T-helper 1 cell treated with Interleukin-12 subunit alpha and Interleukin-12 subunit beta and Interleukin-4 antibody, amounts not matched to agents 30 μg/mL and 1 μg/mL, for 36 hours (primary cell): ENCODE results near the gene LRP1B.

Source experiments
- H3K27ac Mint-ChIP-seq: one replicate; pipeline ENCODE4 v1.8.0; 2021; ENCODE audit warnings: mild to moderate bottlenecking, mixed read lengths
- H3K27me3 Mint-ChIP-seq: one replicate; pipeline ENCODE4 v1.8.0; 2021; ENCODE audit warnings: low read depth, mixed read lengths
- H3K36me3 Mint-ChIP-seq: one replicate; pipeline ENCODE4 v1.8.0; 2021; ENCODE audit warnings: low read depth, mixed read lengths
- H3K4me1 Mint-ChIP-seq: one replicate; pipeline ENCODE4 v1.8.0; 2021; ENCODE audit warnings: low read depth, mixed read lengths
- H3K4me3 Mint-ChIP-seq: one replicate; pipeline ENCODE4 v1.8.0; 2021; ENCODE audit warnings: mild to moderate bottlenecking, moderate library complexity, mixed read lengths
- H3K9me3 Mint-ChIP-seq: one replicate; pipeline ENCODE4 v1.8.0; 2021; ENCODE audit warnings: mixed read lengths

Gene LRP1B

DNA sequence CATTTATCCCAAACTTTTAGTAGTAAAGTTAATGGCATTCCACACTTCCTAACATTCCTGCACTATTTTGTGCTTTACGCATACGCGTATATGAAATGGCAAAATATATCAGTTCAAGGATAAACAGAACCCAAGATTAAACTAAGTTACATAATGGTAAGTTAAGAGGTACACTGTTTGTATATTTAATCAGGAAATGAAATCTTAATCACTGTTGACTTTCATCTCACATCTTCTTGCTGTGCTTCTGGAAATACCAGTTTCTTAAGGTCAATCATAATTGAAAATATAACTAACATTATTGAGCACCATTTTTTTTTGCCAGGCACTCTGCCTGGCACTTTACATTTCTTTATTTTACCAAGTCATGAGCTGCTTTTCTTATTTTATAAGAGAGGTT lies 565.2 kb downstream of the LRP1B start:
- Mint-ChIP-seq H3K36me3 (no peaks in the 10 kb centered on the region), H3K4me3 (no peak overlapping the region), H3K9me3 (no peaks in the 10 kb centered on the region), H3K4me1 (no peaks in the 10 kb centered on the region), H3K27me3 (no peaks in the 10 kb centered on the region), H3K27ac (no peak overlapping the region)

DNA sequence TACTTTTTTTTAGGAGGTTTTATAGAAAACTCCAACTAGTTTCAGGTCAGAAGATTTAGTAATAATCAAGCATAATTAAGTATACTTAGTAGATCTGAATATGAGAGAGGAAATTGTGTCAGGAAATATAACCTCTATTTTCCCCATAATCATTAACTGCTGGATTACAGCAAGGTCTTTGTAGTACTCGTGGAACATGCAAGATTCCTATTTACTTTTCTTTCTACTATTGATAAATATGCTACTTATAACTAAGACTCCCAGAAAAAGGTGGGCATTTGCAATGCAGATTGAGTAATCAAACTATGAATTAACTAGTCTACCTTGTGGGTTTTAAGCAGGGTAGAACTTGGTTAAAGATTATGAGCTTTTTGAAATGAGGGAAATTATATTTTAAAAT lies 570.1 kb downstream of the LRP1B start:
- Mint-ChIP-seq H3K4me3 (no peak overlapping the region), H3K4me1 (no peaks in the 10 kb centered on the region), H3K36me3 (no peaks in the 10 kb centered on the region), H3K9me3 (no peaks in the 10 kb centered on the region), H3K27me3 (no peaks in the 10 kb centered on the region), H3K27ac (no peak overlapping the region)

DNA sequence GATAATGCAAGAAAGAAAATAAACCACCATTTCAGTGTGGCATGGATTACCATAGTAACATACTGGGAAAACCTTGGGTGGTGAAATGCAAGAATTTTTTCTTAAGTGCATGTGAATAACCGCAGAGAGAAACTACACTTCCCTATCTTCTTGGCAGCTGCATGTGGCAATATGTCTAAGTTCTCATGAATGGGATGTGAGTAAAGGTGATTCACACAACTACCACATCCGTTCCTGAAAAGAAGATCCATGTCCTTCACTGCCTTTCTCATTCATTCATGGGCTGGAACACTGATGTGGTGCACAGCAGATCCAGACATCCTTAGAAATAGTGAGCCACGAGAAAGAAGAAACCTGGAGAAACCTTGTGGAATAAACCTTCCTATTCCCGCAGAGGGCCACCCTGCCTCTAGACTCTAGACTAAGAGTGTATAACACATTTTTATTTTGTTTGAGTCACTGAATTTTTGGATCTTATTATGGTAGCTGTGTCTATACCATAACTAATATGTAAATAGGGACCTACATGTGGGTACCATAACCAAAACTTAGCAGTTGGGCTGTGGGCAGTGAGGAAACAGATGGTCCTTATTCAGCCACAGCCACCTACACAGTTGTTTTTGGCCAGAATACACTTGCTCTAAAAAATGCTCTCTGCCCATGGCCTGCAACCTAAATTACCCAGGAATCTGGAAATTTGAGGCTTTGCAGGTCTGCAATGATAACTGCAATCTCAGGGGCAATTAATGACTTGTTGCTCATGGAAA lies 573.3 kb downstream of the LRP1B start:
- H3K4me1 Mint-ChIP-seq, result no peaks in the 10 kb centered on the region
- H3K27me3 Mint-ChIP-seq, result no peaks in the 10 kb centered on the region
- H3K4me3 Mint-ChIP-seq, result no peak overlapping the region

DNA sequence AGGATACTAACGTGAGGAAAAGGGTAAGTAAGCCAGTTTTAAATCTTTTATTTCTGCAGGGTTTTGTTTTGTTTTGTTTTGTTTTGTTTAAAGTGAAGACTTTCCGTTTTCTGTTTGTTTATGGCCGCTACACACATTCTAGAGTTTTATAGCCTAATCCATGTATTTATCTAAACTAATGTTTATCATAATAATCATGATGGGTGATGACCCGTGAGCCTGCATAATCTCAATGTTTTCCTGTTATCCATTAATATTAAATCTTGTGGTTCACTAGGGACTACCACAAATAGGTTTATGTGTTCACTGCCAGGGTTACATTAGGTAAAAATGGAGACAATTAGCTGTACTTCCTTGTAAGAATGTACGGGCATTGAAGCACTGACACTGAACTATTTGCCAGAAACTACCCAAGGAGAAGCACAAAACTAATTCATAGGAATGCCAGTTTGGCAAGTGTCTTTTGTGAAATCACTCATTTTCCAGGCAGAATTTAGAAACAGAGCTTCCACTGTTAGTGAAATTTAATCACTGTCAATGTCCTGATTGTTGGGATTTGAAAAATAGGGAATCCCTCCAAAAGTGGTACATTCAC lies 574.8 kb downstream of the LRP1B start:
- H3K4me3 Mint-ChIP-seq, result no peak overlapping the region
- H3K9me3 Mint-ChIP-seq, result no peaks in the 10 kb centered on the region
- H3K27ac Mint-ChIP-seq, result no peak overlapping the region
- no peaks in the 10 kb centered on the region for H3K36me3 Mint-ChIP-seq
- H3K4me1 Mint-ChIP-seq, result no peaks in the 10 kb centered on the region
- H3K27me3 Mint-ChIP-seq, result no peaks in the 10 kb centered on the region

More for the DNA sequence above, 573.3 kb downstream of the LRP1B start:
- Mint-ChIP-seq H3K36me3 (no peaks in the 10 kb centered on the region), H3K9me3 (no peaks in the 10 kb centered on the region), H3K27ac (no peak overlapping the region)

DNA sequence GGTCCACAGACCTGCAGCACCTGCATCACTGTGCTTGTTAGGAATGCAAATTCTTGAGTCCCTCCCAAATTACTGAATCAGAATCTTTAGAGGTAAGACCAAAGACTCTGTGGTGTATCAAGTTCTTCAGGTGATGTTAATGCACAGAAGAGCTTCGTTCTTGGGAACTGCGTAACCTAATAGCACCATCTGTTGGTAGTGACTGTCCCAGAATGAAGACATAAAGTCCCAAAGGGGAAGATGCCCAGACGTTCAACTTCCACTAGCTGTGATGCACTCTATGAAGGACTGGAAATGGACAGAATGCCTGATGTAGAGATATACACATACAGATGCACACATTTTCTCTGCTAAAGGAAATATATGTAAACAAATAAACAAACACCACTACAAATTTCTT lies 576.0 kb downstream of the LRP1B start:
- Mint-ChIP-seq H3K27ac (no peak overlapping the region), H3K36me3 (no peaks in the 10 kb centered on the region), H3K9me3 (no peaks in the 10 kb centered on the region), H3K27me3 (no peaks in the 10 kb centered on the region), H3K4me3 (no peak overlapping the region), H3K4me1 (no peaks in the 10 kb centered on the region)

DNA sequence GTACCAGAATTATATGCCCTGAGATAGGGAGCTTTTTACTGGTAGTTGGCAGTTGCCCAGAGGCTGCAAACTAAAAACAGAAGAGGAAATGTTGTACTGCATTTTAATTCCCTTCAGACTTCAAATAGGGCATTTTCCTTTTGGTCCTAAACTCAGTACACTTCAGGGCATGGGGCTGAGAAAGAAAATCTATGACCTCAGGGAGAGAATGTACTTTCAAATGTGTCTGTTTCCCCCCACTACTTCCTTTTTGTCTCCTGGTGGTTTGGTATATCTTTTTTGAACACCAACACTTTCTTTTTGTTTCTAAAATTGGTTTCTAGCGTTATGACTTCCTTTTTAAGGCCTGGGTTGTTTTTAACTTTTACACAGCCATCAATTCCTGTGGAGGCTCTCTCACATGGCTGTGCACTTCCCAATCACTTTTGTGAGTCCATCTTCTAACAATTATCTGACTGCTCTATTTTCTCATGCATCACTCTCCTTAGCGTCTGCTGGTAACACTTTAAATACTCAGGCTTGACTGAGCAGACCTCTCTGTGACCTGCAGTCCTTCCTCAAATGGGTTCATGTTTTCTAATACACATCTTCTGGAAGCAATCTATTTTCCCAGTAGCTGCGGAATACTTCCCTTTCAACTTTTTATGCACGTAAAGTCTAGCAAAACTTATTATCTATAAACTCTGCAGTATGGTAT lies 596.0 kb downstream of the LRP1B start:
- Mint-ChIP-seq H3K27ac (no peak overlapping the region), H3K36me3 (no peaks in the 10 kb centered on the region), H3K4me1 (no peaks in the 10 kb centered on the region), H3K4me3 (no peak overlapping the region), H3K27me3 (no peaks in the 10 kb centered on the region), H3K9me3 (no peaks in the 10 kb centered on the region)

DNA sequence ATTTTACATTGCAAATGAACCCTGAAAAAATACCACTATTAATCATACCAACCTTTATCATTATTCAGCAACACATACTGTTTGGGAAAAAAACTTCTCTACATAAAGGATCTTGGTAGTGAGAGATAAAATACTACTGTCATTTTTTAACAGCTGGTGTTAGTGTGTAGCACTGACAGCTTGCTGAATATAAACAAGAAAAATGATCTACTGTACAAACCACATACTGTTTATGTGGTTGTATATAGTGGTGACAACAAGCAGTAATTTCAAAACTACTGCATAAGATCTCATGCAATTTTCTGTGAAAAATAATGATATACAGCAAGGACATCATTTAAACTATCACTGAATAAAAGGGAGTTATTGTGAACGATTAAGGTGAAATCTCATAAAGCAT lies 601.2 kb downstream of the LRP1B start:
- Mint-ChIP-seq H3K27me3 (no peaks in the 10 kb centered on the region), H3K4me1 (no peaks in the 10 kb centered on the region), H3K27ac (no peak overlapping the region), H3K36me3 (no peaks in the 10 kb centered on the region), H3K4me3 (no peak overlapping the region), H3K9me3 (no peaks in the 10 kb centered on the region)

DNA sequence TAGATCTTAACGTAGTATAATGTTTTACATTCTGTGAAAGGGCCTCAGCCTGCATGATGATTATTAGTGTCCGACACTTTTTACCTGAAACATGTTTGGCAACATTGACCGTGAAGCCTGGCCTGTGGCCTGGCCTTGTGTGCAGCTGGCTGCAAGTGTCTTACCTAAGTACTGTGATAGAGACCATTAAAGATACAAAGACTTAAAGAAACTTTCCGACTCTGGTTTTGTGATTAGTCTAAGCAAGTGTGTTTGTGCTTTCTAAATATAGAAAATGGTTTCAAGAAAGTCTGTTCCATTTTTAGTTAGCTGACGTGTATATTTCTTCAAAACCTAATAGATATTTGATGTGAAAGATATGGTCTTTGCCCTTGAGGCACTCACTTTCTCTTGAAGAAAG lies 601.8 kb downstream of the LRP1B start:
- no peaks in the 10 kb centered on the region for H3K9me3 Mint-ChIP-seq
- H3K27me3 Mint-ChIP-seq, result no peaks in the 10 kb centered on the region
- H3K4me3 Mint-ChIP-seq, result no peak overlapping the region
- no peak overlapping the region for H3K27ac Mint-ChIP-seq
- H3K36me3 Mint-ChIP-seq, result no peaks in the 10 kb centered on the region
- no peaks in the 10 kb centered on the region for H3K4me1 Mint-ChIP-seq

DNA sequence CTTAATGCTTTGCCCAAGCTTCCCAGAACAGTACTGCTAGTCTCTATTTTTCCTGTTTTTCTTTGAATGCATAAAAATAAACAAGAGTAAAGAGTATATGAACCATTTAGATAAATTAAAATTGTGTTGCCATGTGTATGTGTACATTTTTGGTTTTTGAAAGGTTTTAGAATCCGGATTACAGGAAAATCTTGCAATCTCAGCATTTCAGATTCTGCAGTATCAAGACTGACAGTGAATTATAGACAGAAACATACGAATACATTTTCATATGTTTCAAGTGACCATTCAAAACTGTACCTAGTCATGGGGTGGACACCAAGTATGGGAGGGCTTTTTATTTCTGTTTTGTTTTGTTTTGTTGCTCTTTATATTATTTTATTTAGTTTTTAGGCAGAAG lies 604.1 kb downstream of the LRP1B start:
- no peak overlapping the region for H3K4me3 Mint-ChIP-seq
- no peaks in the 10 kb centered on the region for H3K4me1 Mint-ChIP-seq
- peaks cover 3% of the 10 kb centered on the region for H3K9me3 Mint-ChIP-seq
- no peak overlapping the region for H3K27ac Mint-ChIP-seq
- no peaks in the 10 kb centered on the region for H3K36me3 Mint-ChIP-seq
- H3K27me3 Mint-ChIP-seq, result no peaks in the 10 kb centered on the region

DNA sequence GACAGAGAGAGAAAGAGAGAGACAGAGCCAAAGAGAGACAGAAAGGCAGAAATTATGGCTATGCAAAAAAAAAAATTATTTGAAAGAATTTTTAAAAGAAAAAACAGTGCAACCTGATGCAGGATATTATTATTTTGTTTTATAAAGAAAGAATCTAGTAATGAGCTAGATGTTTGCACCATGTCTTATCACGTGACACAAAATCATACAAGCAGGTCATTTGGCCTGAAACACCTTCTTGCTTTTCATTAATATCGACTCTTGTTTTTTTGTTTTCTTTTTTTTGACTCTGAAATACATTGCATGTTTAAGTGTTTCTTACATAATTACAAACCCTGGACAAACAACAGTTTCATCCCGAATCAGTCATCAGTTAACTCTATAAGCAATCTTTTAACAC lies 606.0 kb downstream of the LRP1B start:
- Mint-ChIP-seq H3K4me3 (no peak overlapping the region), H3K27me3 (no peaks in the 10 kb centered on the region), H3K4me1 (no peaks in the 10 kb centered on the region), H3K9me3 (peaks cover 5% of the 10 kb centered on the region), H3K36me3 (no peaks in the 10 kb centered on the region), H3K27ac (no peak overlapping the region)

DNA sequence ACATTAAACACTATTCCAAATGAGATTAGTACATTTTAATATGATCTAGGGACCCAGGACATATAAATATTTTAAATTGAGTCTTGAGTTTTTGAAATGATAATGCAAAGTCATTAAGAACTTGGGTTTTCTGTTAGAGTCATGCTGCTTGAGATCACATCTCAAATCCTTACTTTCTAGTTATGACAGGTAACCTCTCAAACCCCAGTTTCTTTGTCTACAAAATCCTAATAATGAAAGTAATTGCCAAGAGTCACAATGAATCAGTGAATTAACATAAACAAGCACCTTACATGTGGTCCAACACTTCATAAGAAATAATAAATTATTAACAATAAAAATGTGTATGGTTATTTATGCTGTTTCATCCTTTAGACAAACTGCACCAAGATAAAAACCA lies 607.6 kb downstream of the LRP1B start:
- no peaks in the 10 kb centered on the region for H3K27me3 Mint-ChIP-seq

DNA sequence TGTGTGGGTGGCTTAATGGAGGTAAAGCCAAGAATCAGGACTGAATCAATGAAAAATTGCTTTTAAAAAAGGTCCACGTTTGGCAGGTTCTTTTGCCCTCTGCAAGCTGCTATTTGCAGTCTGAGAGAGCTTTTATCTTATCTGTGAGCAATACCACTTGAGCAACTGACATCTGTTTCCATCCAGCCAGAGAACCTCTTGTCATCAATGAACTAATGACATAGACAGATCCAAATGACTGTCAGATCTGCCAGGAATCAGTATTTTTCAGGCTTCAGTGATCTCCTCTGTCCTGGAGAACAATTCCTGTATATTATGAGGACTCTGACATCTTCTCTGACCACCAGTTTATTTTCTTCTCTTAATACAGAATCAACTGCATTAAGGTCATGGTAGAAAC lies 608.1 kb downstream of the LRP1B start:
- Mint-ChIP-seq H3K36me3 (no peaks in the 10 kb centered on the region), H3K27ac (no peak overlapping the region), H3K27me3 (no peaks in the 10 kb centered on the region), H3K4me1 (no peaks in the 10 kb centered on the region), H3K9me3 (peaks cover 7% of the 10 kb centered on the region), H3K4me3 (no peak overlapping the region)

More for the DNA sequence above, 607.6 kb downstream of the LRP1B start:
- no peak overlapping the region for H3K4me3 Mint-ChIP-seq
- no peaks in the 10 kb centered on the region for H3K36me3 Mint-ChIP-seq
- no peaks in the 10 kb centered on the region for H3K4me1 Mint-ChIP-seq
- peaks cover 7% of the 10 kb centered on the region for H3K9me3 Mint-ChIP-seq
- no peak overlapping the region for H3K27ac Mint-ChIP-seq

DNA sequence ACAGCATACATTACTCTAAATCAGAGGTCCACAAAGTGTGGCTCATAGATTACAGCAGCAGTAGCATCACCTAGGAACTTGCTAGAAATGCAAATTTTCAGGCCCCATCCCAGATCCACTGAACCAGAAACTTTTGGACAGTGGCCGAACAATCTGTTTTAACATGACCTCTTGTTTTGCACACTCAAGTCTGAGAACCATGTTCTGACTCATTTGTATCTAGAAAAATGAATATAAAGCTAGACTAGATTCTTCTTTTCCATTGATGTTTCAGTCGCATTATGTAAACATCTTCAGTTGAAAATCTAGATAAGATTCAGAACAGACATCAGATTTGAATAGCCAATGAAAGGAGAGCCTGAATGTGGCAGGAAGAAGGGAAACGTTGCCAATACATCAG lies 608.8 kb downstream of the LRP1B start:
- Mint-ChIP-seq H3K27ac (no peak overlapping the region), H3K9me3 (peaks cover 7% of the 10 kb centered on the region), H3K36me3 (no peaks in the 10 kb centered on the region), H3K4me3 (no peak overlapping the region), H3K4me1 (no peaks in the 10 kb centered on the region), H3K27me3 (no peaks in the 10 kb centered on the region)

DNA sequence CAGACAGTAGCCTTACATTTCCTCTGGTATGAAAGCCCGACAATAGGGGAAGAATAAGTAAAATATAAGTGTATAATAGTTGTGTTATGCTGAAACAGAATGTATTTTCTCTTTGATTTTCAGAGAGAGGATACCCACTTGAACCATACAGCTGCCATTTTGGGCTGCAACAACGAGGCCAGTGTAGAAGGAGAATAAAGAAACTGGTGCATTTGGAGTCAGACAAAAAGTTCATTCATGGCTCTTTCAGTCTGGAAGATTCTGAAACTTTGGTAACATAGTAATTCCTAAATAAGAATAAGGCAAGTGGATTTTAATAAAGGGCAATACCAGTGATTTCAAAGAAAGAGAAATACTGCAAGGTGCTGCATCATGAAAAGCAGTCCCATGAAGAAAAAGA lies 610.9 kb downstream of the LRP1B start:
- no peaks in the 10 kb centered on the region for H3K27me3 Mint-ChIP-seq
- H3K4me1 Mint-ChIP-seq, result no peaks in the 10 kb centered on the region
- no peaks in the 10 kb centered on the region for H3K36me3 Mint-ChIP-seq
- no peak overlapping the region for H3K4me3 Mint-ChIP-seq
- H3K27ac Mint-ChIP-seq, result no peak overlapping the region
- peaks cover 7% of the 10 kb centered on the region for H3K9me3 Mint-ChIP-seq

DNA sequence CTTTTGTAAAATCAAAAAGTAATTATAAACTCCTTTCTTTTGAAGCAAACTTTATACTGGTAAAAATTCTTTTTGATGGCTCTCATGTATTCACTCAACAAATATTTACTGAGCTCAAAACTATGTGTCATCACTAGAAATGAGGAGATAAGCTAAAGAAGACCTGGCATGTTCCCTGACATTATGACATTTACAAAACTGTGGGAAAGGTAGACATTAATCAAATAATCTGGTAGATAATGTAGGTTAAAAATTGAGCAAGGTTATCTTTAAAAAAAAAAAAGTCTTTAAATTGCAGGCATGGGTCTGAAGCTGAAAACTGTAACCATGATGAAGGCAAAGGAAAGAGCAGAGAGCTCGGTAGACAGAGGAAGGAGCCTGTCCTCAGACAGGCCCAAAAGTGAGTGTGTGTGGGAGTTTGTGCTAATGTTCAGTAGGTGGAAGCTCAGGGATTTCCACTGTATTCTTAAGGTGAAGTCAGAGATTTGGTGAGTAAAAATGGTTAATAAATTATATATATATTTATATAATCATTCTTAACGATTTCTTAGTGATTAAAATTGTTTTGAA lies 612.9 kb downstream of the LRP1B start:
- H3K4me1 Mint-ChIP-seq, result no peaks in the 10 kb centered on the region
- H3K36me3 Mint-ChIP-seq, result no peaks in the 10 kb centered on the region
- peaks cover 7% of the 10 kb centered on the region for H3K9me3 Mint-ChIP-seq
- no peak overlapping the region for H3K27ac Mint-ChIP-seq
- H3K27me3 Mint-ChIP-seq, result no peaks in the 10 kb centered on the region
- no peak overlapping the region for H3K4me3 Mint-ChIP-seq
